ENCODE measurements around the gene MISP. TPM values are rescaled to one million over a fixed set of nuclear protein-coding genes. Genes with fewer than 3 reads are reported as not detected.

The MISP gene
- total and polyA plus RNA-seq, 2 of the 13 experiments (the other 11 are each of a cell fraction or from before 2014, with no cell fraction given), result 0.67 to 1.3 TPM

- ATAC-seq, result peak; percentile 74
- Histone ChIP-seq H3K4me1 (ENCODE audit: insufficient read depth, low read length) (peaks cover 30% of the 10 kb centered on the region), H3K4me3 (replicated peaks in 1 of 3; ENCODE audit: insufficient read depth in 1 of 3, low read depth in 2 of 3, low read length in 3 of 3) (peak overlapping the region in 1 of 3 experiments; percentile 36; a peak in 1 of 6 replicates), H3K27me3 (ENCODE audit: control insufficient read depth in 1 of 2, insufficient read depth in 2 of 2, low read length in 2 of 2) (no peaks in the 10 kb centered on the region; a peak in 1 of 5 replicates), H4K20me1 (ENCODE audit: insufficient read depth, low read length) (no peaks in the 10 kb centered on the region), H3K36me3 (replicated peaks in 1 of 2; ENCODE audit: control insufficient read depth in 1 of 2, insufficient read depth in 2 of 2, low read length in 2 of 2) (no peaks in the 10 kb centered on the region), H2AFZ (ENCODE audit: low read length) (no peak overlapping the region), H3K9me3 (ENCODE audit: low read length) (no peaks in the 10 kb centered on the region), H3K4me2 (ENCODE audit: low read depth, low read length) (peak overlapping the region; percentile 44; the same call in 1 of the 2 replicates), H3K9ac (ENCODE audit: insufficient read depth, low read depth, low read length) (no peak overlapping the region), H3K79me2 (ENCODE audit: insufficient read depth, low read length) (no peaks in the 10 kb centered on the region), H3K27ac (ENCODE audit: extremely low read length, insufficient read depth, low read length) (no peak overlapping the region)
- no TSS peak for BruUV-seq (replicated peaks)
- no peak for FAIRE-seq
- in situ Hi-C loops (cut with HindIII; ENCODE audit: extremely low pct_ligation_motif_present, low pct_unique_long_range_greater_than_20kb), result loop anchor here (5.0 kb wide), 1 partner anchor 149 kb away; no protein-coding TSS in a partner anchor
- intact Hi-C loops (cut with micrococcal nuclease; ENCODE audit: unreplicated experiment), result loop anchor here (5.0 kb wide), 1 partner anchor 84 kb away; the partner anchor contains the start of gene CFD
- WGBS (ENCODE audit: low lambda C conversion rate), result 55% methylated on average over 4 of the region's 18 CpGs
- no peak for TF ChIP-seq ZNF331 (CRISPR knock-in tag; IDR thresholded peaks at IDR 0.05)
- TF ChIP-seq ADNP (CRISPR knock-in tag; IDR thresholded peaks at IDR 0.05), result peak; percentile 60; the same call in 1 of the 2 replicates
- 0 out of 2 replicates have a peak, but pooled peaks have one; percentile 43 for TF ChIP-seq RFX5 (IDR thresholded peaks at IDR 0.05; ENCODE audit: low read depth, low read length)
- TF ChIP-seq SRSF1 (optimal IDR thresholded peaks at IDR 0.05; ENCODE audit: low read depth, low read length), result no peak
- peak; percentile 58; the same call in 1 of the 2 replicates for TF ChIP-seq CHD4 (IDR thresholded peaks at IDR 0.05; ENCODE audit: borderline replicate concordance, low read length)
- no peak for TF ChIP-seq KAT2B (IDR thresholded peaks at IDR 0.05; ENCODE audit: borderline replicate concordance, low read depth, low read length)
- no peak for TF ChIP-seq KLF12 (CRISPR knock-in tag; IDR thresholded peaks at IDR 0.05; ENCODE audit: borderline replicate concordance)
- no peak for TF ChIP-seq MEF2D (CRISPR knock-in tag; IDR thresholded peaks at IDR 0.05)
- peak; percentile 37; the same call in 1 of the 2 replicates for TF ChIP-seq ZNF768 (CRISPR knock-in tag; IDR thresholded peaks at IDR 0.05)
- TF ChIP-seq NR3C1 (CRISPR knock-in tag; IDR thresholded peaks at IDR 0.05), result no peak
- peak; percentile 14; the same call in 1 of the 2 replicates for TF ChIP-seq CTCF (CRISPR knock-in tag; IDR thresholded peaks at IDR 0.05)
- TF ChIP-seq ZMYM3 (CRISPR knock-in tag; IDR thresholded peaks at IDR 0.05), result peak; percentile 64
- TF ChIP-seq ZNF629 (CRISPR knock-in tag; conservative IDR thresholded peaks at IDR 0.05), result peak; percentile 95
- TF ChIP-seq MAZ (IDR thresholded peaks at IDR 0.05; ENCODE audit: borderline replicate concordance, low read depth, low read length), result no peak
- TF ChIP-seq MAZ (CRISPR knock-in tag; IDR thresholded peaks at IDR 0.05; ENCODE audit: low read depth), result peak; percentile 12; the same call in 1 of the 2 replicates
- TF ChIP-seq ZSCAN25 (CRISPR knock-in tag; IDR thresholded peaks at IDR 0.05), result 0 out of 2 replicates have a peak, but pooled peaks have one; percentile 21
- TF ChIP-seq, protein P1, sequence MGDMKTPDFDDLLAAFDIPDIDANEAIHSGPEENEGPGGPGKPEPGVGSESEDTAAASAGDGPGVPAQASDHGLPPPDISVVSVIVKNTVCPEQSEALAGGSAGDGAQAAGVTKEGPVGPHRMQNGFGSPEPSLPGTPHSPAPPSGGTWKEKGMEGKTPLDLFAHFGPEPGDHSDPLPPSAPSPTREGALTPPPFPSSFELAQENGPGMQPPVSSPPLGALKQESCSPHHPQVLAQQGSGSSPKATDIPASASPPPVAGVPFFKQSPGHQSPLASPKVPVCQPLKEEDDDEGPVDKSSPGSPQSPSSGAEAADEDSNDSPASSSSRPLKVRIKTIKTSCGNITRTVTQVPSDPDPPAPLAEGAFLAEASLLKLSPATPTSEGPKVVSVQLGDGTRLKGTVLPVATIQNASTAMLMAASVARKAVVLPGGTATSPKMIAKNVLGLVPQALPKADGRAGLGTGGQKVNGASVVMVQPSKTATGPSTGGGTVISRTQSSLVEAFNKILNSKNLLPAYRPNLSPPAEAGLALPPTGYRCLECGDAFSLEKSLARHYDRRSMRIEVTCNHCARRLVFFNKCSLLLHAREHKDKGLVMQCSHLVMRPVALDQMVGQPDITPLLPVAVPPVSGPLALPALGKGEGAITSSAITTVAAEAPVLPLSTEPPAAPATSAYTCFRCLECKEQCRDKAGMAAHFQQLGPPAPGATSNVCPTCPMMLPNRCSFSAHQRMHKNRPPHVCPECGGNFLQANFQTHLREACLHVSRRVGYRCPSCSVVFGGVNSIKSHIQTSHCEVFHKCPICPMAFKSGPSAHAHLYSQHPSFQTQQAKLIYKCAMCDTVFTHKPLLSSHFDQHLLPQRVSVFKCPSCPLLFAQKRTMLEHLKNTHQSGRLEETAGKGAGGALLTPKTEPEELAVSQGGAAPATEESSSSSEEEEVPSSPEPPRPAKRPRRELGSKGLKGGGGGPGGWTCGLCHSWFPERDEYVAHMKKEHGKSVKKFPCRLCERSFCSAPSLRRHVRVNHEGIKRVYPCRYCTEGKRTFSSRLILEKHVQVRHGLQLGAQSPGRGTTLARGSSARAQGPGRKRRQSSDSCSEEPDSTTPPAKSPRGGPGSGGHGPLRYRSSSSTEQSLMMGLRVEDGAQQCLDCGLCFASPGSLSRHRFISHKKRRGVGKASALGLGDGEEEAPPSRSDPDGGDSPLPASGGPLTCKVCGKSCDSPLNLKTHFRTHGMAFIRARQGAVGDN (CRISPR knock-in tag; IDR thresholded peaks at IDR 0.05), result peak; percentile 43
- TF ChIP-seq ZNF263 (CRISPR knock-in tag; IDR thresholded peaks at IDR 0.05), result peak; percentile 13; the same call in 1 of the 2 replicates
- no peak for TF ChIP-seq ZNF143 (CRISPR knock-in tag; IDR thresholded peaks at IDR 0.05)
- DNase-seq (ENCODE audit: low spot score), result no peak
- ChIA-PET POLR2A (interaction anchor here (0.9 to 1.1 kb wide), 2 partner anchors 10 to 11 kb away, joined by 3 read pairs; no protein-coding TSS in a partner anchor), CTCF (ENCODE audit: low intra/inter-chr PET ratio, low total read pairs) (no interaction called here)
Observed at GRCh38 chr19:772730-773436, 22.0 kb downstream of the MISP start.

Measured in HepG2 (cell line).